ENCODE measurements around the gene HINT2.

DNA sequence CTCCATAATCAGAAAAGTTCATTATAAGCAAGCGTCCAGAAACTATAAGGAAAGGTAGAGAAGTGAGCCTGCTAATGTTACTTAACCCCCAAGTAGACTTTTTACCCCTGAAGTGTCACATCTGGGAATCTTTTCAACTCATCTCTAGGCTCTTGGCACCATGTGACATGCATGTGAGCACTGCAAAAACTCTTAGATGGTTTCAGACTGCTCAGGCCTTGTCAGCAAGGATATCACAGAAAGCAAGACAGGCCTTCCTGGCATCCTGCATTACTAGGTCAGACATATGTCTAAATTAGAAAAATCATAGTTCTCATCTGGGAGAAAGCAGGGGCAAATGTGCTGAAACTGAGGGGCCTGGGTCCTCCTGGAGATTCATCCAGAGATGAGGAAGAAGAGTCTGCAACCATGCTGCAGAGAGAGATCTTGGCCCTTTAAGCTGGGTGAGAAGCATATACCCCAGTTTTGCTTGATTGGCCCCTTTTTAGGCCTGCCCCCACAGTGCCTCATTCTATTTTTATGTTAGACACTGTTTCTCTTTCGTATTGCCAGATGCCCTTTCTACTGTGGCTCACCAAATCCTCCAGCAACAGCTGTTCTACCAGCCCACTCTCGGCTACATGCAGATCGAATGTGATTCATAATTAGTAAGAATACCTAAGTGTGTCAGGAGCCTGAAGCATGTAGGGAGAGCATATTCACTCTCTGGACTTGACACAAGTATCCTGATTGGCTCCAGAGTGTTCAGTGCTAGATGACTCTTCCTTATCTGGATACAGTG is 33.1 kb upstream of the HINT2 start:
- TF ChIP-seq CTCF (IDR thresholded peaks at IDR 0.05; ENCODE audit: borderline replicate concordance, extremely low read depth, low read length, poor library complexity, severe bottlenecking) (no peak), EZH2 (IDR thresholded peaks at IDR 0.05; ENCODE audit: borderline replicate concordance, low read depth, low read length, severe bottlenecking) (no peak)

Data from DND-41 (cell line).